GM18505 (cell line): ENCODE data around the gene PPIL6.

Source experiments
- ATAC-seq: cut with Tn5 transposase; IDR thresholded peaks from one replicate; pipeline ENCODE4 v1.9.1; 2021; ENCODE audit not compliant: unreplicated experiment
- POLR2A ChIP-seq: IDR thresholded peaks from 4 replicates; pipeline ENCODE4 v1.6.1; 2011; ENCODE audit warnings: borderline replicate concordance; ENCODE audit not compliant: insufficient read depth, insufficient read length; ENCODE audit errors: extremely low read depth

Gene PPIL6

DNA sequence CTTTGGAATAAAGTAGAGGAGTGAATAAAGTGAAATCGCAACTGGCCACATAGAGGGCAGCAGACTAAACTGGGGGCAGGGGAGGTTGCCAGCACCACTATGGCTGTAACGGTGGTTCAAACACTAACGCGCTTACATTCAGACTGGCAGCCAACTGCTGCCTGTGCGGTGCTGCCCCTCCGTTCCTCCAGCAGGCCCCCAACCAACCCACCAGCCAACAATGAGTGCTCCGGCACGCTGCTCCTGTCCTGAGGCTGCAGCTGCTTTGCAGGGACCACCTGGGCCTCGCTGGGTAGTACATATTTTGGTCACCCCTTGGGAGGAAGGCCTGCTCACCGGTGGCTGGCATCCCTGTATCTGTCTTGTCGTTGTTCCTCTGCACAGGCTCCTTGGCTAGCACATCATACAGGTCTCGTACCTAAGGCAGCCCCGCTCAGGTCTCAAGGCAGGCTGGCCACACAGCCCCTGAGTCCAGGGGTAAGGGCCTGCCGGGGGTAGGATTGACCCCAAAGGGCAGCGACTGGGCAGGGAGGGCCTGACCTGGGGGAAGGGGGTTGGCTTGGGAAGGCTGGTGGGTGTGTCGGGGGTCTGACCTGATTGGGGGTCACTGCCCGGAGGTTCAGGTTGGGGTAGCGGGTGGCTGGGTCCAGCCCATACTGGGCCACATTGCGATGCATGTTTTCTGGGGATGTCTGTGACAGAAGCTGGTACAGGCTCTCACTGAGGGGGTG is 8.8 kb upstream of the PPIL6 start:
- no peak for TF ChIP-seq POLR2A
- no peak for ATAC-seq

DNA sequence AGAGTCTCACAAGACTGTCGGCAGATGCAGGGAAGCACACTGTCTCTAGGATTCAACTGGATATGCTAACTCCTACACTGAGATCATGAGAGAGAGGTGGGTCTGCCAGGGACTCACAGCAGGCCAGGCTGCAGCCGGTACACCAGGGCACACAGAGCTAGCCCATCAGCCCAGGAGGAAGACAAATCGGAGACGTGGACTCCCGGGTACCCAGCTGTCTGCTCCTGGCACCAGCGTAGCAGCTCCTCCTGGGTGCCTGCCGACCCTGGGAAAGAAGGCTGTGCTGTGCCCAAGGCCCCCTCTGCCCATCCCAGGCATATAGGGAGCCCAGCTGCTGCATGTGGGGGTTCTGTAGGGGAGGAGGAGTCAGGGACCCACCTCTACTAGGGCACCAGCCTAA is 8.2 kb upstream of the PPIL6 start:
- peak; percentile 37 for TF ChIP-seq POLR2A
- no peak for ATAC-seq

DNA sequence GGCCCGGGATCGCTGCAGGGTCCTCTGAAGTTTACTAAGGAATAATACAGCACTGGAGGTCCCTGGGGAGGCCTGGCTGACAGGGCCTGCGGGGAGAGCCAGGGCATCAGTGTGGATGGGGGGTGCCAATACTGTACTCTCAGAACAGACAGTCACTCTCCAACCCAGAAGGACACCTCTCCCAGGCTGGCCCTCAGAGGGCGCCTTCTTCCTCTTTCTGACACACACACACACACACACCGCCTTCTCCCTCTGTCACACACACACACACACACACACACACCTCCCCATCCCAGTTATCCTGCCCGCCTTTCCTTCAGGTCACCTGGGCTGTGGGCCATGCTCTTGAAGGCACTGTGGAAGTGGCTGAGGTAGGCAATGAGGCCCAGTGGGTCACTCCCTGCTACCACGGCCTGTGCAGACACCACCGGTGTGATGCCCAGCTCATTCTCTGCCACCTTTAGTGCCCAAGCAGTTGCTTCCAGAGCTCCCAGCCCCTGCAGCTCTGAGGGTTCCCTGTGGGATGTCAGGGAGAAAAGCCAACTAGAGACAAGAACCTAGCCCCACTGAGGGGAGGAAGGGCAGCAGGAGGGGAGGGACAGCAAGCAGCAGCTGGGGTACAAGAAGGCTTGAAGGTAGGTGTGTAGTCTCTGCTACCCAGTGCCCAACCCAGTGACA is 7.6 kb upstream of the PPIL6 start:
- no peak for ATAC-seq

GRCh38 chr6:109447087-109447486 is 6.7 kb upstream of the PPIL6 start:
- no peak for TF ChIP-seq POLR2A
- no peak for ATAC-seq

More for the DNA sequence above, 7.6 kb upstream of the PPIL6 start:
- TF ChIP-seq POLR2A = no peak

GRCh38 chr6:109446541-109446940 is 6.1 kb upstream of the PPIL6 start:
- TF ChIP-seq POLR2A = no peak
- no peak for ATAC-seq

DNA sequence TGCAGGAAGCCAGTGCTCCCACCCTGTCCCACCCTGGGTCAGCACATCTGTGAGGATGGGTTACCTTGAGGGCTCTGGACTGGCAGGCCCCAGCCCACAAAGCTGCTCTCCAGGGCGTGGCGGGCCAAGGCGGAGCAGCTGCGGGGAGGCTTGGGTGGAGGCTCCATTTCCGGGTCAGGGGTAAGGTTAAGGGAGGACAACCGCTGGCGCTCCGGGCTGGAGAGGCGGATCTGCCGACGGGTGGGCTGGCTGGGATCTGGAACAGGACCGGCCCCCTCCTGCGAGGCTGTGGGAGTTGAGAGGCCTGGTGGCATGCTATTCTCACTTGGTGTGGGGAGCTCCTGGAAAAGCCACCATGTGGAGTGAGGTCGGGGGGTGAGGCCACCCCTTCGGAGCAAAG is 5.6 kb upstream of the PPIL6 start:
- ATAC-seq = no peak
- TF ChIP-seq POLR2A = no peak

GRCh38 chr6:109445382-109445781 is 5.0 kb upstream of the PPIL6 start:
- ATAC-seq = no peak
- no peak for TF ChIP-seq POLR2A

DNA sequence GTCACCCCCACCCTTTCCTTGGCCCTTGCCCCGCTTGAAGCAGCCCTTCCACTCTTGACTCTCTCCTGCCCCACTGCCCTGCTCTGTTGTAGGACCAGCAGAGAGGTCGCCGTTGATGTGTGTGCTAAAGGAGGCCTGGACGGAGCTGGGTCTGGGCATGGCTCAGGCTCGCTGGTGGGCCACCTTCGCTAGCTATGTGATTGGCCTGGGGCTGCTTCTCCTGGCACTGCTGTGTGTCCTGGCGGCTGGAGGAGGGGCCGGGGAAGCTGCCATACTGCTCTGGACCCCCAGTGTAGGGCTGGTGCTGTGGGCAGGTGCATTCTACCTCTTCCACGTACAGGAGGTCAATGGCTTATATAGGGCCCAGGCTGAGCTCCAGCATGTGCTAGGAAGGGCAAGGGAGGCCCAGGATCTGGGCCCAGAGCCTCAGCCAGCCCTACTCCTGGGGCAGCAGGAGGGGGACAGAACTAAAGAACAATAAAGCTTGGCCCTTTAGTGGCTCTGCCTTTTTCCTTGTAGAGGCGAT is 3.1 kb upstream of the PPIL6 start:
- ATAC-seq = no peak
- TF ChIP-seq POLR2A = no peak

DNA sequence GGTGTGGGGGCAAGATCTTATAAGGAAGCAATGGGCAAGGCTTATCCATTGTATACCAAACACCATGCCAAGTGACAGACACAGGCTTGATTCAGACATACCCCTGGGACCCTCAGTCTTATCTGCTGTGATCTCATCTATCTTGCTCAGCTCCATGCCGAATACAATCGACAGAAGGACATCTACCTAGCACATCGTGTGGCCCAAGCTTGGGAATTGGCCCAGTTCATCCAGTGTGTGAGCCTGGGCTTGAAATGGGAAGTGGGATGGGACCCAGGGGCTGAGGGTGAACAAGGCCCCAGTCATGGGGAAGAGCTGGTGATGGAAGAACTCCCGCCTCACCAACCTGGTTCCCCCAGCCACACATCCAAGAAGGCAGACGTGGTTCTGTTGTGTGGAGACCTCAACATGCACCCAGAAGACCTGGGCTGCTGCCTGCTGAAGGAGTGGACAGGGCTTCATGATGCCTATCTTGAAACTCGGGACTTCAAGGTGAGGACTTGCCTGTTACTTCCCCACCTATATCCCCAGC is 2.0 kb upstream of the PPIL6 start:
- no peak for TF ChIP-seq POLR2A
- no peak for ATAC-seq

DNA sequence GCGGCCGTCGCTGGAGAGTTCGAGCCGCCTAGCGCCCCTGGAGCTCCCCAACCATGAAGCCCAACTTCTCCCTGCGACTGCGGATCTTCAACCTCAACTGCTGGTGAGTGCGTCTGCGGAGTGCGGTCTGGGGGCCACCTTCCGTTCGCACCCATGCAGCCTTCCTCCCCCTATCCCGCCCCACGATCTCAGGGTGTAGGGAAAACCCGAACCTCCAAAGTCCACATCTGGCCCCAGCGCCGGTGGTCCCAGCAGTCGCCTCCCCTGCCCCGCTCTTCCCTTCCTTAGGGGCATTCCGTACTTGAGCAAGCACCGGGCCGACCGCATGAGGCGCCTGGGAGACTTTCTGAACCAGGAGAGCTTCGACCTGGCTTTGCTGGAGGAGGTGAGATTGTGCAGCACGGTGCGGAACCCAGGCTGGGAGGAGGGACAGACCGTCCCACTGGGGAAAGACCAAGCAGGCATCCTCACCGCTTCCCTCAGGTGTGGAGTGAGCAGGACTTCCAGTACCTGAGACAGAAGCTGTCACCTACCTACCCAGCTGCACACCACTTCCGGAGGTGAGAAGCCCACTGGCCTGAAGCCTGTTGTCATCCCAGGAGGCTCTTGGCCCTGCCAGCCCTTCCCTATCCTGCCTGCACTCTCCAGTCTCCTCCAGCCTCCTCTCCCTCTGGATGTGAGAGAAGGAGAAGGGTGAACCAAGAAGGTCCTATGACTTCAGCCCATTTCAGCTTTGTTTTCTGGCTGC is 815 bp upstream of the PPIL6 start:
- ATAC-seq = peak; percentile 12
- TF ChIP-seq POLR2A = no peak

DNA sequence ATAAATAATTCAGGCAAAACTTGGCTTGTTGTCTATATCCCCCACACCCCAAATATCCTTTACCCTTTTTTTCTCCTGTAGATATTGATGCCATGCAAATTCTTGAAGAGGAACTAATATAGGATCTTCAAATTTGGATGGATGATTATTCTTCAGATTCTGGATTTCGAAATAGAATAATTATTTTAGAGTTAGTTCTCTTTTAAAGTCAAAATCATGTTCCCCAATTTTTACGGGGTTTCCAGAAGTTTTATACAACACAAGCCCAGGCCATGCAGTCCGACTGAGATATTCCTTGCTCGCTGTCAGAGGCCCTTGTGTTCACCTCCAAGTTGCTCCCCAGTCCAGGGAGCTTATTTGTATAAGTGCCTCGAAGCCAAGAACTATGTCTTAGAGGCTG is 4.4 kb downstream of the PPIL6 start:
- TF ChIP-seq POLR2A = no peak

GRCh38 chr6:109434456-109434855 is 6.0 kb downstream of the PPIL6 start:
- no peak for TF ChIP-seq POLR2A
- no peak for ATAC-seq

More for the DNA sequence above, 4.4 kb downstream of the PPIL6 start:
- no peak for ATAC-seq

DNA sequence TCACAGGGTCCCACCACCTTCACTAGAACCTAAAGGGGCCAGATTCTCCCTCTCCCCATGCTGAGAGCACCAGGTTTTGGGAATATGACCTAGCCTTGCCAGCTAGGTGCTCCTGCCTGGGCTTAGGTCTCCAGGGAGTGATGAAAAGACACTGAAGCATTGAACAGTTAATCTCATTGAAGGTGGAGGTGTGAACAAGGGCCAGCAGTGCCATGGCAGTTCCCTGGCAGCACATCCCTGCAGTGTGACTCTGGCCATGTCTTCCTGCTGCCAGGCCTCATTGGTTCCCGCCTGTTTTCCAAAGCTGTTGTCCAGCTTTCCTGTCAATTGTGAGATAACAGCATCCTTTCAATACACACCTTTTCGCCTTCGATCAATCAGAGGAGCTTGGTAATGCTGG is 10.9 kb downstream of the PPIL6 start:
- no peak for TF ChIP-seq POLR2A
- ATAC-seq = no peak
